ENCODE measurements around the gene ZNF184.
"Not testable (repeated sequence)": the region's sequence is repeated elsewhere in the genome, so short reads cannot be mapped to it uniquely, and the experiment has no call there.

Gene ZNF184

DNA sequence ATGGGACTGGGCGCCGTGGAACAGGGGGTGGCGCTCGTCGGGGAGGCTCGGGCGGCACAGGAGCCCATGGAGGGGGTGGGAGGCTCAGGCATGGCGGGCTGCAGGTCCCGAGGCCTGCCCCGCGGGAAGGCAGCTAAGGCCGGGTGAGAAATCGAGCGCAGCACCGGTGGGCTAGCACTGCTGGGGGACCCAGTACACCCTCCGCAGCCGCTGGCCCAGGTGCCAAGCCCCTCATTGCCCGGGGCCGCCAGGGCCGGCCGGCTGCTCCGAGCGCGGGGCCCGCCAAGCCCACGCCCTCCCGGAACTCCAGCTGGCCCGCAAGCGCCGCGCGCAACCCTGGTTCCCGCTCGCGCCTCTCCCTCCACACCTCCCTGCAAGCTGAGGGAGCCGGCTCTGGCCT, 48.1 kb downstream of the ZNF184 start:
- DNase-seq (ENCODE audit: low read depth), result not testable (repeated sequence)

DNA sequence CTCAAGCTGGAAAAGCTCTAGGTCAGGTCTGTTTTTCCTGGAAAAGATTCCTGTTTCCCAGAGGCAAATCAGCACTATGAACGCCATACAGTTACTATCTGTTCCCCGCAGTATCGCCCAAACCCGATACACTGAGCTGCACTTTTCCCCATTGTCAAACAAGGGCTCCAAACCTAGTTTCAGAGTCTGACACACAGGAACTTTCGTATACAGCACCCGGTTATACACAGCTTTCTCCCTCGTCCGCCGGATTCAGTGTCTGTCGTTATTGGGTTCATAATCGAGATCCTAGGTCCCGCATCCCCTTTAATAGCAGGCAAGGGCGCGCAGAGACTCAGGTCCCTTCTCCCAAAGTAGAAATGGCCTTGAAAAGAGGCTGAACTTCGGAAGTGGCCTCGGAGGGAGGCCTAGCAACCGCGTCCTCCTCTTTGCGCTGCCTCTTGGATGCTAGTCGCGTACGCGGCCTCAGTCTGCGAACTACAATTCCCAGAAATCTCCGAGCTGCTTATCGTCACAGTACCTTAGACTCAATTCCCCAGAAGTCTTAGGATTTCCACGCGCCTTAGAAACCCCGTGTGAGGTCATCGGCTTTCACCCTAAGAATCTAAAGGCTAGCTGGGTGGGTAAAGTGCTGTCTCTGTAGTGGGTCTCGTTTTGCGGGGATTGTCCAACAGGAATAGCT, 50.1 kb downstream of the ZNF184 start:
- no peak for DNase-seq (ENCODE audit: low read depth)

DNA sequence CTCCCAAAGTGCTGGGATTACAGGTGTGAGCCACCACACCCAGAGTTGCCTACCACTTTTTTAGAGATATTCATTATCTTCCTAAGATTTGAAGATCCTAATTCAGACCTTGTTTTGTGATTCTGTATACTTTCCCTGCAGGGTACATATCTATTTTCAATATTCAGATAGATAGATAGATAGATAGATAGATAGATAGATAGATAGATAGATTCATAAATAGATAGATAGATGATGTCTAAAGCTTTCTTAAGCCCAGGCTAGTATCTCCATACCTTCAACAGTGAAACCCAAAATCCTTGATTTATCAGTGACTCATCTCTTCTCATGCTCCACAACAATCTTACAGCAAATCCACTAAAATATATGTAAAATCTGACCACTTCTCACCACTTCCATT, 53.5 kb downstream of the ZNF184 start:
- DNase-seq (ENCODE audit: low read depth), result no peak

DNA sequence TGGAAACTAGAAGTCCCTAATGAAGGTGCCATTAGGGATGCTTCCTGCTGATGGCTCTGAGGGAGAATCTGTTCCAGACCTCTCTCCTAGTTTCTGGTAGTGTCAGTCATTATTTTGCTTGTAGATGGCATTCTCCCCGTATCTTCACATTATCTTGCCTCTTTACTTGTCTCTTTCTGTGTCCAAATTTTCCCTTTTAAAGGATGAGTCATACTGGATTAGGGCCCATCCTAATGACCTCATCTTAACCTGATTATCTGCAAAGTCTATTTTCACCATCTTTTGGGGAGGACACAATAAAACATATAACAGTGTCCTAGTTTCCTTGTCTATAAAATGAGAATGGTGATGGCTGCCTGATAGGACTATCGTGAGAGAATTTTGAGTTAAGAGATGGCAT, 57.0 kb downstream of the ZNF184 start:
- DNase-seq (ENCODE audit: low read depth), result no peak

DNA sequence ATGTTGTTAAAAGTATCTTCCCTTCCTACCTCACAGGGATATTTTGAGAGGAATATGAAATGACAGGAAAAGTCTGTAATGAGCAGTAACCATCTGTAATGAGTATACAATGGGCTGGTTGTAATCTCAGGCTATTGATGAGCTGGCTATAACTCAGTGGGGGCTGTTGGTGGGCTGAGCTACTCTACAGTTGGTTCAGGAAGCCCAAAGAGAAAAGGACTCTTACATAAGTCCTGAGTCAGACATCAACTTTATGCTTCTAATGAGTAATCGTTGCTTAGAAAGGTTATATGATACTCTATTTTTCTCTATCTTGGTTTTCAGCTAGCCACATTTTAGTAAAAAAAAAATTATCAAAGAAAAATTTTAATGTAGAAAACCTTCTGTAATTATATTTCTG, 57.9 kb downstream of the ZNF184 start:
- no peak for DNase-seq (ENCODE audit: low read depth)

DNA sequence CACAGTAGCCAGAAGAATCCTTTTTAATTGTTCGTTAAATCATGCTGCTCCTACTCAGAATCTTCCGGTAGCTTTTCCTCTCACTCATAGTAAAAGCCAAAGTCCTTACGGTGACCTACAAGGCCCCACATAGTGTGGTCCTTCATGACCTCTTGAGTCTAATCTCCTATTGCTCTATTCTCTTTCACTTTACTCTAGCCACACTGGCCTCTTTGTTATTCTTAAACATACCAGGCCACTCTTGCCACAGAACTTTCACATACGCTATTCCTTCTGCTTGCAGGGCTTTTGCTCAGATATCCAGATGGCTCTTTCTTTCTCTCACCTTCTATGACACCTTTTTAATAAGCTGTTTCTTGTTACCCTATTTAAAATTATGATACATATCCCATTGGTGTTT, 58.6 kb downstream of the ZNF184 start:
- no peak for DNase-seq (ENCODE audit: low read depth)

DNA sequence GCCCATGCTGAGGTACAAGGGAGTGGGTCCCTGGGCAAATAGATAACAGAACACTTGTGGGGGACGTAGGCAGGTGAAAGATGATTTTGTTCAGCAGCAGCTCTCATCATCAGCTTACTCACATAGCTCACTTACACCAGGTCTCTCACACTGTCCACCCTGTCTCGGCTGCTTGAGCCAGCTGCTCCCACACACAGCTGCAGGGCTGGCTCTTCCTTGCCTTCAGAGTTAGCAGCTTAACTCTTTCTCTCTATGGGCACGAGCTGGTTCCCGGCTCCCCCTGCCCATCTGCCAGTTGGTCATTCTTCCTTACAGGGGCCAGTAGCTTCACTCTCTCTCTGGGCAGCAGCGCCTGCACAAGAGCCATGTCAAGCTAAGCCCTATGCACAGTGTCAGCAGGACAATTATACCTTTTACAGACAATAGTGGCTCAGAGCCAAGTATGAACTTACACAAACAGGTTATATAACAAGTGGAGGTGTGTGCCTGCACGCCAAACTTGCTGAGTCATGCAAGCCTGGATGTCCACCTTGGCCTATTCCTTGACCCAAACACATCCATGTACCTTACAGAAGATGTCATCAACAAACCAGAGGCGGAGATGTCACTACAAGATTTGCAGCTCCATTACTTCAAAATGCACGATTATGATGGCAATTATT, 65.6 kb downstream of the ZNF184 start:
- no peak for DNase-seq (ENCODE audit: low read depth)

DNA sequence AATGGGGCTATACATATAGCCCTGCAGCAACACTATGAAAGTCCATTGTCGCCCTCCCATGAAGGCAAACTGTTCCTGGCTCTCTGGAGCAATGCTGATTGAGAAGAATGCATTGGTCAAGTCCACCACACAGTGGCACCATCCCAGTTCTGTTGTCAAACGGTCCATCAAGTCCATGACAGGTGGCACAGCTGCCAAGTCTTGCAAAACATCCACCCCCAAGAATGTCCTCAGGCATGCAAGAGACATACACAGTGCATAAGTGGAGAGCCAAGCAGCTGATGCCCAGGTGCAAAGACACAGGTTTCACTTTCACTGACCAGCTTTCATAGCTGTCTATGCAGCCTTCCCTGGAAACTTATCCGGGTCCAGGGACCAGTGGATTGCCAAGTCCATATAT, 66.8 kb downstream of the ZNF184 start:
- no peak for DNase-seq (ENCODE audit: low read depth)

DNA sequence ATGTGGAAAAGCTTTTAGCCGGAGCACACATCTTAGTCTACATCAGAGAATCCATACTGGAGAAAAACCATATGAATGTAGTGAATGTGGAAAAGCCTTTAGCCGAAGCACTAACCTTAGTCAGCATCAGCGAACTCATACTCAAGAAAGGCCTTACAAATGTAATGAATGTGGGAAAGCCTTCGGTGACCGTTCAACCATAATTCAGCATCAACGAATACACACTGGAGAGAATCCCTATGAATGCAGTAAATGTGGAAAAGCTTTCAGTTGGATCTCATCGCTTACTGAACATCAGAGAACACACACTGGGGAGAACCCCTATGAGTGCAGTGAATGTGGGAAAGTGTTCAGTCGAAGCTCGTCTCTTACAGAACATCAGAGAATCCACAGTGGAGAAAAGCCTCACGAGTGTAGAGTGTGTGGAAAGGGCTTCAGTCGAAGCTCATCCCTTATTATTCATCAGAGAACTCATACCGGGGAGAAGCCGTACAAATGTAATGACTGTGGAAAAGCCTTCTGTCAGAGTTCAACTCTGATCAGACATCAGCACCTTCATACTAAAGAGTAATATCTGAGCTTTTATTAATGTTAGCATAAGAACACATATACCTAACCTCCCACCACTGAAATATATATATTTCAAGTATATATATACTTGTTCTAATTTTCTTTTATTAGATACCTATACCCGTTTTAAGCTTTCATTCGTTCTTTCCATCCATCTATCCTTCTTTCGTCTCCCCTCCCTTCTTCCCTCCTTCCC, 71.8 kb downstream of the ZNF184 start:
- no peak for DNase-seq (ENCODE audit: low read depth)

Measured in activated T-cell treated with anti-CD3 and anti-CD28 coated beads for 24 hours (primary cell).